HG03097 (cell line): Measurements from ENCODE around the gene BTRC.

Source experiments
- ATAC-seq: cut with Tn5 transposase; IDR thresholded peaks from one replicate; pipeline ENCODE4 v1.9.1; 2021; ENCODE audit not compliant: unreplicated experiment, low FRiP score

Gene BTRC

GRCh38 chr10:101441541-101442455 lies 87.8 kb downstream of the BTRC start:
- ATAC-seq, result no peak

DNA sequence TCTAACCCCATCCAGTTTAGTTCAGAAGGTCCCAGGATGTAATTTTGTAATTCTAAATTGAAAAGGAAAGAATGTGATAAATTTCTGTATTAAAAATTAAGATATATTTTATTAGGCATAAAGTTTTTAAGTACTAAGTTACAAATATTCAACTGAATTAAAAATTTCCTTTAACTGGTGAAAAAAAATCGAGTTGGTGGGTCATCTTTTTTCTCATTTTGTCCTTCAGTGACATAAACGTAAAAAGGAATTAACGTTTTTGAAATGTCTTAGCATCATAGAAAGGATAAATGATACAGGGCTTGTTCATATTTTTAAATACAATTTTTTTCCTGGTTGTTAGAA lies 88.5 kb downstream of the BTRC start:
- ATAC-seq, result no peak

- ATAC-seq, result no peak
Measured at GRCh38 chr10:101444058-101444898, 90.3 kb downstream of the BTRC start.

DNA sequence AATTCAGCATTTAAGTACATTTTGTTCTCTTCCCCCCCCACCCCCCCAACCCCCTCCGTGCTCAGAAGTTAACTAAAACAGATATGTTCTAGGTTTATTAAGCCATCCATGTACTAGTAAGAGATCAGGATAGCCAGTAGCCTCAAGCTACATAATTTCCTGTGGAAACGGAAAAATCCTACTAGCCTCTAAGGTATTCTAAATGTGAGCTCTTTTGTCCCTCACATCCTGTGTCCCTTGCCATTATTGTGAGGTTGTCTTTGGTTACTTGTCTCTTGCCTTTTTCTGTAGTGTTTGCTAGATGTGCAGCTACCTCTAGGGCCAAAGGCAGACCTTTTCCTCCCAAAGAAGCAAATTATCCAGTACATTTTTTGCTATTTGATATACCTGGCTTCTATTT lies 92.1 kb downstream of the BTRC start:
- ATAC-seq, result no peak

- ATAC-seq, result no peak
Measured at GRCh38 chr10:101446947-101447346, 93.0 kb downstream of the BTRC start.

DNA sequence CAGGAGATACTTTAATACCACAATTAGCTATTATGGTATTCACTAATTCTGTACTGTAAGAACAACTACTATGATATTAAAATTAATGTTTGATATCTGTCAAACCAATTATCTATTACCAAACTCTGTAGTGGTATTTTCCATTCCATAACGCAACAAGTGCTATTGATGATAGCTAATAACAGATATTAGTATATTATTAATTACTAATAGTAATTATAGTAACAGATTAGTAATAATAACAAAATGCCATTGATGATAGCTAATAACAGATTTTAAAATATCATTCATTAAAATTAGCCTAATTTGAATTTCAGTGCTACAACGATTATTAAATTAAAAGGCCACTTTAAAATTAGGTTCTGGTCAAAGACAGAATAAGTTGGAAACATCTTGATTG lies 93.5 kb downstream of the BTRC start:
- ATAC-seq, result no peak

GRCh38 chr10:101450277-101451080 lies 96.5 kb downstream of the BTRC start:
- ATAC-seq, result no peak

DNA sequence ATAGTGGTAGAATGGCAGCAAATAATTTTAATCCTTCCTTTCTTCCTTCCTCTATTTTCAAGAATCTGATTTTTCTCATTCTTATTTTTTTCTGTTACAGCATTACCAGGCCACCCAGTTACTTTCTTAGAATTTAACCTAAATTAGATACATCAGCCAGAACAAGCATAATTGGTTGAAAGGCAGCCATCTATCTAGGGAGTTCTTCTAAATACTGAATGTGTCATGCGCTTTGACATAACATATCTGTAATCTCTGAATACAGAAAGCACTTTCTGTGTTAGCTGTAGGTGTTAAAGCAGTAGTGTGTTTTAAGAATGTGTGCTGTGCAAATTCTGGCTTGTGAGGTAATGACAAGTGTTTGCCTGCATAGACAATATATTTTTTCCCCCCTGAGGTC lies 97.3 kb downstream of the BTRC start:
- no peak for ATAC-seq

GRCh38 chr10:101451667-101452069 lies 97.7 kb downstream of the BTRC start:
- ATAC-seq, result no peak

GRCh38 chr10:101452176-101452575 lies 98.2 kb downstream of the BTRC start:
- ATAC-seq, result no peak

- no peak for ATAC-seq
Measured at GRCh38 chr10:101452593-101452992, 98.6 kb downstream of the BTRC start.

- no peak for ATAC-seq
Measured at GRCh38 chr10:101453318-101453717, 99.4 kb downstream of the BTRC start.

GRCh38 chr10:101453791-101454718 lies 100.1 kb downstream of the BTRC start:
- no peak for ATAC-seq

GRCh38 chr10:101458869-101459268 lies 104.9 kb downstream of the BTRC start:
- no peak for ATAC-seq

DNA sequence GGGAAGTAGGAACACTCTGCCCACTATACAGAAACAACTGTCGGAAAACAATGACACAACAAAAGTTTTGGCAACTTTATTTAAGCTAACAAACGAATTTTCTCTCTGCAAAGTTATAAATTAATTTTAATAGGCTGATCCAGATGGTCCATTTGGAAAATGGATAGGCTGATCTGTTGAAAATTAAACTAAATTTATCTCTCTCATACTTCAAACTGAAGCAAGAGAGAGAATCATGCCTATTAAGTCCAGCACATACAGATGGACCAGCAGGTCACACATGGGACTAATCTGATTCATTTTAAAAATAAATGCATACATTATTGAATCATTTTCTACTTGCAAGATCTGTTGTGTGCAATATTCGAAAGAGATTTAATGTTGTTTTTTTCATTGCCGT lies 110.1 kb downstream of the BTRC start:
- no peak for ATAC-seq

DNA sequence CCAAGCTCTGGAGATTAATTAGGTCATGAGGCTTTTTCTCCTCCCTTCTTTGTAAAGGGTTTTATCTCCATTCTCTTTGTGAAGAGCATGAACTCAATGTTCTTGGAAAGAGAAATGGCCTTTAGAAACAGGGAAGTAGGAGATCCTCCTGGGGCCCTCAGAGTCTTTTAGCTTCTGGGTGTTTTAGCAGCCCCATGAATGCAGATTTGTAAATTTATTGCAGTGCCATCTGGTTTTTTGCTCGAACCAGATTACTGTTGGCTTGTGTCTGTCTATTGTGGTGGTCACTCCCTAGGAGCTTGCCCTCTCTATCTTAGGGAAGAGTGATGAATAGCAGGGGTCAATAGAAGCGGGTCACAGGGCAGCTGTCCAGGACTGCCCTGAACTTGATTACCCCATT lies 110.6 kb downstream of the BTRC start:
- no peak for ATAC-seq

GRCh38 chr10:101466016-101466912 lies 112.3 kb downstream of the BTRC start:
- ATAC-seq, result no peak

DNA sequence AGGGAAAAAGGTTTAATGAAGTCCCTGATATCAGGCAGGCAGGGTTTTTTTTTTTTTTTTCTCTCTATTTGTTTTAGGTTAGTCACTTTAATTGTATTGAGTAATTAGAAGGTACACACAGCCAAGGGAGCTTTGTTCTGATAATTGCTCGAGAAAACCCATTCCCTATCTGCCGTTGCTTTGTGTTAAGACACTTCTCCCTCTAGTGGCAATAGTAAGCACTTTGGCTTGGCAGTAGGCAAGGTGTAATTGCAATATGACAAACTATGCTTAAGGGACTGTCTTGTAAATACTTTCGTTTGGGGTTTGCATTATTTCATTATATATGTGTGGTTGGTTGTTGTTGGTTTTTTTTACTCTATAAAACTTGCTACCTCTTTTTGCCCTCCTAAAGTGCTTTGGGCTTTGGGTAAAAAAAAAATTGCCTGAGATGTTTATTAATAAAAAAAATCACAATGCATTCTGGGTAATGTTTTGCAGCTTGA lies 113.4 kb downstream of the BTRC start:
- no peak for ATAC-seq

DNA sequence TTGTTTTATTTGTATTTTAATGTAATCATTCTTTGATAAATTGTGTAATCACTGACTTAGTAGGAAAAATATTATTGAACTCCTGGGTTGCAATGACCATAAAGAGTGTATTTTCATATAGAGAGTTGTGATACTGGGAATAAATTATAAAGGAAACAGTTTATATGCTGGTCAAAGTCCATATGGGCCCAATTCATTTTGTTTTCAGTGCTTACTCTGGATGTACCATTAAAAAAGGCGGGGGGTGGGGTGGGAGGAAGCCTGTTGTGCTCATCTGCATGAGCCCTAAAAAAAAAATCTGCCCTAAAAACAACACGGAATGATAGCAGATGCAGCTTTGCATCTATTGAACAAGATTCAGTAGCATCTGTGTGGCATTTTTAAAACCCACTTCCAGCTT lies 114.2 kb downstream of the BTRC start:
- ATAC-seq, result no peak
